Glomerular endothelial cell (primary cell): Measurements from ENCODE around the gene CHST11. TPM values are rescaled to one million over a fixed set of nuclear protein-coding genes. Genes with fewer than 3 reads are reported as not detected.
A peak's percentile ranks its signal among the peaks of the same experiment; 100 is the strongest.

Experiments
- DNase-seq: peaks from one replicate; pipeline ENCODE4 v3.0.0-alpha.2; 2011; ENCODE audit warnings: low read depth, low spot score; ENCODE audit errors: extremely low read depth
- total RNA-seq: library from RNA; depleted of rRNA; stranded (reverse); fragments of >200 nt; gene quantifications from 2 replicates; pipeline ENCODE4 v1.2.3, GENCODE V29; 2015

Gene CHST11
- total RNA-seq, 1 donor from 2014 or later: 33.9 TPM

GRCh38 chr12:104641862-104642261 is 185.1 kb downstream of the CHST11 start:
- DNase-seq: no peak

DNA sequence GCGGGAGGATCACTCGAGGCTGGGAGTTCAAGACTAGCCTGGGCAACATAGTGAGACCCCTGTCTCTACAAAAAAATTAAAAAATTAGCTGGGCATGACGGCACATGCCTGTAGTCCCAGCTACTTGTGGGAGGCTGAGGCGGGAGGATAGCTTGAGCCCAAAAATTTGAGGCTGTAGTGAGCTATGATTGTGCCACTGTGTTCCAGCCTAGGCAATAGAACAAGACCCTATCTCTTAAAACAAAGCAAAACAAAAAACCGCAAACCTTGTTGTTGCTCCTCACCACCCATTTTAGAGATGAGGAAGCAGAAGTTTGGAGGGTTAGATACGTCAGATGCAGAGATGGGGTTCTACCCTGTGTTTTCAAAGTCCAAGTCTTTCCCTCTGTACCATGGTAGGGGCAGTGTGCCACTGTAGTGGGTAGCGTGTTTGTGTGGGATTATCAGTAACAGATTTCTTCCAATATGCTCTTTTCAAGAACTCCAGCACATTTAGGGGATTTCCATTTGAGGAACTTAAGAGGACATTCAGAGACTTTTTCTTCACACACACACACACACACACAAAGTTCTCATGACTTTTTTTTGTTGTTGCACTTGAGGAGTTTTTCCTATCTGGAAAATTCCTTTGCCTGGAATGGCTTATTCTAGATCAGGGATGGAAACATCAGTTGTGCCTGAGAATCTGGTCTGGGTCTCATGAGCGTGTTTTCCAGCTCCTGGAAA is 186.5 kb downstream of the CHST11 start:
- DNase-seq: no peak

- no peak for DNase-seq
Observed at GRCh38 chr12:104643819-104644669, 187.3 kb downstream of the CHST11 start.

DNA sequence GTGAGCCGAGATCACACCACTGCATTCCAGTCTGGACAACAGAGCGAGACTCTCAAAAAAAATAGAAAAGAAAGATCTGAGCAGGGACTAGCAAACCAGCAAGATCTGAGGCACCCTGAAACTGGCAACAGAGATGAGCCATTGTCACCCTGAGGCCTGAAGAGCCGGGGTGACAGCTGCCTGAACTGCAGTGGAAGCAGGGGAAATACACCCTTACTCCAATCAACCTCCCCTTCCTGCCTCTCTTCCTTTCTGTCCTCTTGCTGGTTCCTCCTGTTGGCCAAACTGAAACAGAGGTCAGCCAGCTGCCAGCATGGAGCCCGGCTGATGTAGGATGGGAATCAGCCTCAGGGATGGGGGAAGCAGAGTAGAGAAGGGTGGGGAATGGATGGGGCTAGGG is 192.0 kb downstream of the CHST11 start:
- no peak for DNase-seq

DNA sequence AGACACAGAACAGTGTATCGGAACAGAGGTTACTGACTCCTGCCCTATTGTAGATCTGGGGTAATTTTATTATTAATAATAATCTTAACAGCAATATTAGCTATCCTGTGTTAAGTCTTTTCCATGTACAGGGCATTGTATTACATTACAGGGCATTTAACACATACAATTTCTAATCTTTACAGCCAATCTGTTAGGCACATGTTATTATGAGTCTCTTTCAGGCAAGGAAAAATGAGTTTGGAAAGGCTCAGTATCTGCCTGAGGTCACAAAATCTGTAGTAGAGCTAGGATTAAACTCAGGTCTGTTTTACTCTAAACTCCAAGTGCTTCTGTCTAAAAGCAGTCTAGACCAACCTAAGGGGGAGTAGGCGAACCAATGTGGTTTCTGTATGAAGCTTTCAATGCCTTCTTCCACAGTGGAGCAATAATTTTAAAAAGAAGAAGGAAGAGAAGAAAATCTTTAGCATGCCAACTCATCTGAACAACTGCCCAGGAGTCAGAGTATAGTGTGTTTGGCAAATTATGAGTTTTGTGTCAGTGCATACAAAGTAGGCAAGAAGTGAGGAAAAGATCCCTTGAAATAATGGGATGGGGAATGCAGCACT is 192.6 kb downstream of the CHST11 start:
- DNase-seq: no peak

- no peak for DNase-seq
Observed at GRCh38 chr12:104649921-104650320, 193.2 kb downstream of the CHST11 start.

- peak; percentile 14 for DNase-seq
Observed at GRCh38 chr12:104650541-104650940, 193.8 kb downstream of the CHST11 start.

DNA sequence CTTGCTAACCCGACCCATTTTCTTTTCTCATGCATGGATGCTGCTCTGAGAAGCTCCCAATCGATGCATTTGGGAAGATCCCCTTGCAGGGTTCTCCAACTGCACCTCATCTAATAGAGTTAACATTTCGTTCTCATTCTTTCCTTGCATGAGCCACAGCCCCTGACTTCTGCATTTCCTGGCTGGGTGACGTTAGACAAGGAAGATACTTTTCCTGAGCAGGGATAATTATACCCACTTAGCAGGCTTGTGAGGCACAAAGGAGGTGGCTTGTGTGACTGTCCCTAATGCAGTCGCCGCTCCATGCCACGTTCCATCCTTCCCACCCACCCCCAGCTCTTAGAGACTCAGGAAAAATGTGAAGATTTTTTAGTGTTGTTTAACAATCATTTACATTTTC is 195.1 kb downstream of the CHST11 start:
- DNase-seq: no peak

DNA sequence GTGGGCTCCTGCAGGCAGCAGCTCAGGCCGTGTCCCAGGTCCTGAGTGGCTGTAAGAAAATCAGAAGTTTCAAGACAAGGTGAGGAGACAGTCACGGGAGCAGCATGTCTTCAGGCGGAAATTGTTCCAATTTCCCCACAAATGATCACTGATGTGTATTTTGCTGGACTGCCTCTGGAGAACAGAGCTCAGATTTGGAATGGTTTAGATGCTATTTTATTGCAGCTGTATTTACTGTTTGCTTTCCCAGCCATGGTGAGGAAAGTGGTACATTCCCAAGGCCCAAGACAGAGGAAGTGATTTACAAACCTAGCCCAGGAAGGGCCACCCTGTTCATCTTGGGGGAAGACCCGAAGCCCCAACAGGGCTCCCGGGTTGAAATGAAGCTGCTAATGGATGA is 195.6 kb downstream of the CHST11 start:
- no peak for DNase-seq

- DNase-seq: no peak
Observed at GRCh38 chr12:104652910-104653309, 196.2 kb downstream of the CHST11 start.

DNA sequence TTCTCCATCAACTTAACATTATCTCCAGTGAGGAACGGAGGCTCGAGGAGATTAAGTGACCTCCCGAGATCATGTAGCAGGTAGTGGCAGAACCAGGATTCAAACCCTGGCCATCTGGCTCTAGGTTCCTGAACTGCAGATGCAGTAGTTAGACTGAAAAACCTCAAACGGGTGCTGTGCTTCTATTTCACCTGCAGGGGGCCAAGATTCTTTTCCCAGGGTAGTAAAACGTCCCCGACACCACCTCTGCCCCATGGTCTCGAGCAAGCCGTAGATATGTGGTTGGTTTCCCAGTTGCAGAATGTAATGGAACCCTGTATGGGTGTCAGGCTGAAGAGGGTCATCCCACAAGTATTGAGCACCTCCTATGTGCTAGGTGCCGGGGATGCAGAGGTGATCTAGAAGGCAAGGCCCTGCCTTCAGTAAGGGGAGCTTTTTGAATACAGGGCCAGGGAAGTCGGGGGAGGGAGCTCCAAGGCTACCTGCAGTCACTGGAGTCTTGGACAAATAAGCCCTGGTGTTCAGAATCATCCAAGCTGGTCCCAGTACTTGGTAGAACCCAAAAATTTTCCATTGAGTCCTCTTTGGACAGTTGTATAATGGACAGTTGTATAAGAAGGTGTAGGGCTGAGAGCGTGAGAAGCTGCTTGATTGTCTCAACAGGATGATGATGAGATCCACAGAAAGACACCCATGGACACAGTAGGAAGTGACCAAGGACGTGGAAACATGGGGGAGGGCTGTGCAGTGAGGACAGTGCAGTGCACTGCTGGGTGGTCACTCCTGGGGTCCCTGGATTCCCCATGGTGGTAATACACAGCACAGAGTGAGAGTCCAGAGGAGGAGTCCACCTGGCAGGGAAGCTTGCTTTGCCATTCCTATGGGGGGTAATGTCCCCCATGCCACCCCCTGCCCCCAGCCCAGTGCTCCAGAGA is 197.2 kb downstream of the CHST11 start:
- no peak for DNase-seq

- DNase-seq: no peak
Observed at GRCh38 chr12:104654665-104655609, 198.2 kb downstream of the CHST11 start.

GRCh38 chr12:104656383-104656782 is 199.6 kb downstream of the CHST11 start:
- DNase-seq: no peak

DNA sequence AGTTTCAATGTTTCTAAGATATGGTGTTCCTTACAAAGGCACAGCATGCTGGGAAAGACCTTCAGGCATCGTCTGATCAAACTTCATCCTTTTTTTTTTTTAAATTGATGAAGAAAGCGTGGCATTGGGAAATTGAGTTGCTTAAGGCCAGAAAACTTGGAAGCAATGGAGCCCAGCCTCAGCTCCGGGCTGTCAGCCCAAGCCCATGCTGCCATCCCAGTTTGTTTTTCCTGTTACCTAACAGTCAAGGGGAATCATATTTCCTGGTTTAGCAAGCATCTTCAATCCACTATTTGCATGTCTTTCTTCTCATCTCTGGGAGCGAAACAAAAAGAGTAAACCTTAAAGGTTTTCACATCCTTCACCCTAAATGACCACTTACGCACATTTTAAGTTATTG is 200.2 kb downstream of the CHST11 start:
- no peak for DNase-seq

DNA sequence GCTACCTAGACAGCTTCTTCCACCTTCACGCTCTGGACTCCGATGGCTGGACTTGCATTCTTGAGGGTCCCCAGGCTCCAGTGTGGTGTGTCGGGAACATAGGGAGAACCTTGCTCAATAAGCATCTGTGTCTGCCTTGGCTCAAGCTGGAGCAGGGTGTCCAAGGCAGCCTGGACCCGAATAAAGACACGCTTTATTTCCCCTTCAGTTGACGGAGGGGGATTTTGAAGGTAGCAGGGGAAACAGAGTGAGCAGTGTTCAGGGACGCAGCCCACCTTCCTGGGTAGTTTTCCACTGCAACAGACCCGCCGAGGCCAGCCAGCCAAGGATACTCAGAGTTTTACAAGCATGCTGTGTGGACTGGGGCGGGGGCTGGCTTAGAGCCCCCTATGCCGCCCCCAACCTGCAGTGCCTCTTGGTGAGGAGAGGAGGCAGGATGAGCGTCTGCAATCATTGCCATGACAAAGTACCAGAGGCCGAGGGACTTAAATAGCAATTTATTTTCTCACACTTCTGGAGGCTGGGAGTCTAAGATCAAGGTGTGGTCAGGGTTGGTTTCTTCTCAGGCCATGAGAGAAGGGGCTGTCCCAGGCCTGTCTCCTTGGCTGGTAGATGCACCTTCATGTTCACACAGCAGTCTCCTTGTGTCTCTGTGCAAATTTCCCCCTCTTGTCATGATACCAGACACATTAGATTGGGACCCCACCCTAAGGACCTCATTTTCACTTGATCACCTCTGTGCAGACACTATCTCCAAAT is 201.2 kb downstream of the CHST11 start:
- DNase-seq: no peak

- no peak for DNase-seq
Observed at GRCh38 chr12:104659058-104659457, 202.3 kb downstream of the CHST11 start.

DNA sequence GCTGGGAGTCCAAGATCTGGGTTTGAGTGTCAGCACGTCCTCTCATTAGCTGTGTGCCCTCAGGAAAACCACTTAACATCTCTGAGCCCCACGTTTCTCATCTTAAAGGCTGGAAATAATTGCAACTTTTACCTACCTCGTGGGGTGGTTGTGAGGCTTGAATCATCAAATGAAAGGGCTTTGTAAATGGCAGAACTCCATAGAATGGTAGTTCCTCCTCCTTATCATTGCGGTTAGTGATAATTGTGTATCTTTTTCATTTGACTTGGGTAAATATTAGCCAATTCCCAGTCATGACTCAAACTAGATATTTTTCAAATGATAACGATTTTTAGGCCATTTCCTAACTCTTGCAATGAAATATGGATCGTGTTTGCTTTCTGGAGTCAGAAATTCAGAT is 205.5 kb downstream of the CHST11 start:
- DNase-seq: no peak

GRCh38 chr12:104662908-104663307 is 206.2 kb downstream of the CHST11 start:
- DNase-seq: no peak

- no peak for DNase-seq
Observed at GRCh38 chr12:104664351-104664750, 207.6 kb downstream of the CHST11 start.
